ENCODE measurements around the gene CNRIP1.

Gene CNRIP1

DNA sequence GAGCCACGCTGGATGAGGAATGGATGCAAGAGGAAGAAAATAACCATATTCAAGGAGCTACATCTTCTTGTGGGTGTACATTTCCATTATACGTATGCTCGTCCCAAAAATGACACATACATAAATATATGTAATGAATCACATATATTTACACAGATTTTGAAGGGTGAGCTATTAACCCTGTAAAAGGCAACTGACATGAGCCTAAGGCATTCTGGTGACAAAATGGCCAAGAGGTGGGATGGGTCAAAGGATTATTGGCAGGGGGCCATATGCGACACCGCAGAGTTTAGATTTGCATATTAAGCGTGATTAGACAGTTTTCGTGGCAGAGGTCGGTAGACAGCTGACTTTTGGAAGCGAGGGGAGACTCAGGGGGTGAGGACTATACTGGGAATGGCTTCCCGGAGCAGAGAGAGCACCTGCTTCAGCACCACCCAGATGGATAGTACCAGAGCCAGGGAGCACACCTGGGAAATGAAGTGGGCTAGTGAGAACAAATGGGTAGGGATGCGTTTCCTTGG lies 431 bp upstream of the CNRIP1 start:
- TF ChIP-seq REST (IDR thresholded peaks at IDR 0.05; ENCODE audit: low read depth) (peak; percentile 90), YY1 (IDR thresholded peaks at IDR 0.05; ENCODE audit: low read depth) (0 out of 2 replicates have a peak, but pooled peaks have one; percentile 42), NFIC (IDR thresholded peaks at IDR 0.05) (no peak), TCF12 (IDR thresholded peaks at IDR 0.05; ENCODE audit: low read depth) (no peak)

DNA sequence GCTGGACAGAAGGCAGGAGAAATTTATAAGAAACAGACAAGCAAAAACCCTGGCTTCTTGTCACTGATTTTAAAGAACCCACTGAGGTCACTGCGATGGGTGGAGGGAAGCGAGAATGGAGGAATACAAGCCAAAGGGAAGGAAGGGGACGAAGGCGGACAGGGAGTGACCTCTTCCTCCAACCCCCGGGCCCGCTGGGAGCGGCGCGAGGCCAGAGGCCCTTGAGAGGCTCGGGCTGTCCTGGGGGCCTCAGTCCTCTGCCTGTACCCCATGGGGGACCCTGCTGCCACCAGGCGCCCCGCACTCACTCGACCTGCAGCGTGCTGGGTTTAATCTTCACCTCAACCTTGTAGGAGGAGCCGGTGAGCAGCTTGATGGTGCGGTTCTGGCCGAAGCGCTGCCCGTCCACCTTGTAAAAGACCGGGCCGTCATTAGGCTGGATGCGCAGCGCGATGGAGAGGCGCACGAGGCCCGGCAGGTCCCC lies 793 bp downstream of the CNRIP1 start:
- TF ChIP-seq NFIC (IDR thresholded peaks at IDR 0.05), result no peak
- TF ChIP-seq, protein P1, sequence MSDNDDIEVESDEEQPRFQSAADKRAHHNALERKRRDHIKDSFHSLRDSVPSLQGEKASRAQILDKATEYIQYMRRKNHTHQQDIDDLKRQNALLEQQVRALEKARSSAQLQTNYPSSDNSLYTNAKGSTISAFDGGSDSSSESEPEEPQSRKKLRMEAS (IDR thresholded peaks at IDR 0.05), result peak; percentile 19; the same call in 1 of the 2 replicates

- TF ChIP-seq ZBTB7A (IDR thresholded peaks at IDR 0.05; ENCODE audit: low read depth) (no peak), FOXM1 (IDR thresholded peaks at IDR 0.05; ENCODE audit: borderline replicate concordance, low read depth) (no peak), YY1 (IDR thresholded peaks at IDR 0.05; ENCODE audit: low read depth) (no peak), TEAD4 (IDR thresholded peaks at IDR 0.05) (no peak), NFIC (IDR thresholded peaks at IDR 0.05) (no peak), RAD21 (IDR thresholded peaks at IDR 0.05; ENCODE audit: low read depth) (no peak), CREB1 (IDR thresholded peaks at IDR 0.05; ENCODE audit: low read depth) (no peak), REST (IDR thresholded peaks at IDR 0.05; ENCODE audit: low read depth) (no peak), TAF1 (IDR thresholded peaks at IDR 0.05; ENCODE audit: low read depth) (no peak), EP300 (IDR thresholded peaks at IDR 0.05; ENCODE audit: borderline replicate concordance) (no peak), CEBPB (IDR thresholded peaks at IDR 0.05) (no peak), EGR1 (IDR thresholded peaks at IDR 0.05) (no peak), TCF12 (IDR thresholded peaks at IDR 0.05; ENCODE audit: low read depth) (no peak), USF1 (IDR thresholded peaks at IDR 0.05) (no peak)
- TF ChIP-seq, protein P1 (IDR thresholded peaks at IDR 0.05), result no peak
Measured at GRCh38 chr2:68317971-68318913, 1.5 kb downstream of the CNRIP1 start.

GRCh38 chr2:68316111-68316510 lies 3.6 kb downstream of the CNRIP1 start:
- TF ChIP-seq EGR1 (IDR thresholded peaks at IDR 0.05) (no peak), TAF1 (IDR thresholded peaks at IDR 0.05; ENCODE audit: low read depth) (no peak), EP300 (IDR thresholded peaks at IDR 0.05; ENCODE audit: borderline replicate concordance) (no peak), USF1 (IDR thresholded peaks at IDR 0.05) (no peak), TCF12 (IDR thresholded peaks at IDR 0.05; ENCODE audit: low read depth) (no peak), CEBPB (IDR thresholded peaks at IDR 0.05) (no peak), YY1 (IDR thresholded peaks at IDR 0.05; ENCODE audit: low read depth) (no peak), RAD21 (IDR thresholded peaks at IDR 0.05; ENCODE audit: low read depth) (no peak), NFIC (IDR thresholded peaks at IDR 0.05) (no peak), CREB1 (IDR thresholded peaks at IDR 0.05; ENCODE audit: low read depth) (no peak)

DNA sequence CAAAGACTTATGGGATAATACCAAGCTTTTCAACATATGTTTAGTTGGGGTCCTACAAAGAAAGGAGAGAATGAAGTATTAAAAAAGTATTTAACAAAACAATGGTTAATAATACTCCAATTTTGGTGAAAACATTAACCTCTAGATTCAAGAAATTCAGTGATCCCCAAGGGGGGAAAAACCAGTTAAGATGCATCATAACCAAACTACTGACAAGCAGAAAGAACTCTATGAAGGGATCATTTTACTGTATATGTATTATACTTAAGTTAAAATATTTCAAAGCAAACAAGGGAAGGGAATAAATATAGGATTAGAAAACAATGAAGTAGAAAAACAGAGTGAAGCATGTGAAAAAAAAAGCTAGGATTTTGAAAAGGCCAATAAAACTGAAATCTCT lies 8.7 kb downstream of the CNRIP1 start:
- TF ChIP-seq TCF12 (IDR thresholded peaks at IDR 0.05; ENCODE audit: low read depth) (no peak), RAD21 (IDR thresholded peaks at IDR 0.05; ENCODE audit: low read depth) (no peak), TEAD4 (IDR thresholded peaks at IDR 0.05) (no peak), CEBPB (IDR thresholded peaks at IDR 0.05) (no peak), USF1 (IDR thresholded peaks at IDR 0.05) (no peak), CREB1 (IDR thresholded peaks at IDR 0.05; ENCODE audit: low read depth) (no peak), NFIC (IDR thresholded peaks at IDR 0.05) (no peak), FOXM1 (IDR thresholded peaks at IDR 0.05; ENCODE audit: borderline replicate concordance, low read depth) (no peak), YY1 (IDR thresholded peaks at IDR 0.05; ENCODE audit: low read depth) (no peak), EGR1 (IDR thresholded peaks at IDR 0.05) (no peak), REST (IDR thresholded peaks at IDR 0.05; ENCODE audit: low read depth) (no peak), TAF1 (IDR thresholded peaks at IDR 0.05; ENCODE audit: low read depth) (no peak)
